Activated T-helper 1 cell treated with anti-CD3 and anti-CD28 coated beads, Interleukin-2, amount 50 U/mL, for 16 hours (primary cell): ENCODE results near the gene STRN3.

Experiments
- DNase-seq, 2 donors: peaks; one replicate each; pipeline ENCODE4 v3.0.0-alpha.2; 2020; ENCODE audit warnings: low read depth in 1 of 2, low spot score in 1 of 2

Gene STRN3

GRCh38 chr14:30874120-30874998 is 151.8 kb downstream of the STRN3 start, which contains the start of gene COCH:
Gene COCH, plus strand, starts transcription at chr14:30874559. Its CDS starts 380 bp downstream, at chr14:30874939.
- DNase-seq: peak in 1 of 2 donors; percentile 3

- DNase-seq: no peak
Measured at GRCh38 chr14:30873308-30874119, 152.7 kb downstream of the STRN3 start.

GRCh38 chr14:30872602-30873001 is 153.6 kb downstream of the STRN3 start:
- no peak for DNase-seq

- no peak for DNase-seq
Measured at GRCh38 chr14:30869551-30870155, 156.5 kb downstream of the STRN3 start.

GRCh38 chr14:30868736-30869135 is 157.4 kb downstream of the STRN3 start:
- no peak for DNase-seq

- DNase-seq: no peak
Measured at GRCh38 chr14:30864934-30865333, 161.2 kb downstream of the STRN3 start.

- no peak for DNase-seq
Measured at GRCh38 chr14:30861200-30861599, 165.0 kb downstream of the STRN3 start.

GRCh38 chr14:30855345-30856037 is 170.7 kb downstream of the STRN3 start:
- no peak for DNase-seq

- no peak for DNase-seq
Measured at GRCh38 chr14:30854492-30854891, 171.7 kb downstream of the STRN3 start.

- no peak for DNase-seq
Measured at GRCh38 chr14:30853946-30854345, 172.2 kb downstream of the STRN3 start.

GRCh38 chr14:30849983-30850382 is 176.2 kb downstream of the STRN3 start:
- DNase-seq: no peak

- DNase-seq: no peak
Measured at GRCh38 chr14:30849354-30849753, 176.8 kb downstream of the STRN3 start.

- DNase-seq: no peak
Measured at GRCh38 chr14:30848449-30849240, 177.5 kb downstream of the STRN3 start.
